H1 (cell line): ENCODE measurements around the gene PIANP. TPM values are rescaled to one million over a fixed set of nuclear protein-coding genes. Genes with fewer than 3 reads are reported as not detected.

Experiments
- BCL11A ChIP-seq, 2 experiments: IDR thresholded peaks; one replicate each; pipeline ENCODE4 v1.6.1; 2011; ENCODE audit warnings: low read depth in 2 of 2, low read length in 2 of 2, mild to moderate bottlenecking in 2 of 2
- CHD7 ChIP-seq: fragments of 300-600 bp; sonication (generic); IDR thresholded peaks from 2 replicates; pipeline ENCODE4 v1.7.1; 2012; ENCODE audit warnings: low read length, moderate library complexity, mild to moderate bottlenecking, inconsistent platforms; ENCODE audit not compliant: insufficient replicate concordance
- KDM4A ChIP-seq: IDR thresholded peaks from one replicate; pipeline ENCODE4 v1.7.1; 2012; ENCODE audit warnings: low read depth, mild to moderate bottlenecking, moderate library complexity, low read length, inconsistent platforms; ENCODE audit not compliant: severe bottlenecking
- polyA plus RNA-seq, 7 experiments: library from polyadenylated mRNA; depleted of rRNA in 3 of 7; stranded (reverse) in 5 of 7; unstranded in 2 of 7; fragments of >200 nt in 5 of 7; fragments of 200-250 nt in 2 of 7; gene quantifications; 1 replicate in 5 of 7; 2 replicates in 1 of 7; 4 replicates in 1 of 7; pipeline versions ENCODE4 v1.2.1 to v1.2.3, GENCODE V29; 2011 to 2013; ENCODE audit warnings: missing spikeins in 2 of 7, mixed read lengths in 2 of 7
- total RNA-seq: library from RNA; stranded (reverse); fragmentation: NEBNext Ultra II Directional; extraction: Animal tissue kit (Norgen Biotek cat#: 25700); gene quantifications from 2 replicates; pipeline ENCODE4 v1.2.1, GENCODE V29; 2021

PIANP gene
- total and polyA plus RNA-seq, 2 of the 8 experiments (the other 6 are each of a cell fraction or from before 2014, with no cell fraction given): 6.3 to 9.8 TPM

- no peak for TF ChIP-seq CHD7
- TF ChIP-seq BCL11A (IDR thresholded peaks at IDR 0.05; ENCODE audit: low read depth in 2 of 2, low read length in 2 of 2): no peak
- no peak for TF ChIP-seq KDM4A
These were observed 34.4 kb downstream of the PIANP start (continued) for GRCh38 chr12:6666211-6666610.
